ENCODE measurements around the gene GFRA4.

Gene GFRA4

GRCh38 chr20:3699037-3699436 lies 35.8 kb upstream of the GFRA4 start:
- TF ChIP-seq CTCF (IDR thresholded peaks at IDR 0.05; ENCODE audit: low read depth, low read length, missing control alignments), result no peak
- no peak for DNase-seq (ENCODE audit: extremely low read depth, low read depth)
- H3K4me3 ChIP-seq (replicated peaks; ENCODE audit: low read depth, low read length), result no peak overlapping the region

GRCh38 chr20:3698591-3699001 lies 35.4 kb upstream of the GFRA4 start:
- no peak overlapping the region for H3K4me3 ChIP-seq (replicated peaks; ENCODE audit: low read depth, low read length)
- DNase-seq (ENCODE audit: extremely low read depth, low read depth), result no peak
- TF ChIP-seq CTCF (IDR thresholded peaks at IDR 0.05; ENCODE audit: low read depth, low read length, missing control alignments), result no peak

- DNase-seq (ENCODE audit: extremely low read depth, low read depth), result no peak
- H3K4me3 ChIP-seq (replicated peaks; ENCODE audit: low read depth, low read length), result no peak overlapping the region
- TF ChIP-seq CTCF (IDR thresholded peaks at IDR 0.05; ENCODE audit: low read depth, low read length, missing control alignments), result no peak
Measured at GRCh38 chr20:3697588-3698305, 34.5 kb upstream of the GFRA4 start.

GRCh38 chr20:3696745-3697587 lies 33.8 kb upstream of the GFRA4 start:
- no peak for DNase-seq (ENCODE audit: extremely low read depth, low read depth)
- TF ChIP-seq CTCF (IDR thresholded peaks at IDR 0.05; ENCODE audit: low read depth, low read length, missing control alignments), result no peak
- H3K4me3 ChIP-seq (replicated peaks; ENCODE audit: low read depth, low read length), result no peak overlapping the region

- peak; percentile 71 for TF ChIP-seq CTCF (IDR thresholded peaks at IDR 0.05; ENCODE audit: low read depth, low read length, missing control alignments)
- no peak overlapping the region for H3K4me3 ChIP-seq (replicated peaks; ENCODE audit: low read depth, low read length)
- DNase-seq (ENCODE audit: extremely low read depth, low read depth), result no peak
Measured at GRCh38 chr20:3696200-3696599, 33.0 kb upstream of the GFRA4 start.

- TF ChIP-seq CTCF (IDR thresholded peaks at IDR 0.05; ENCODE audit: low read depth, low read length, missing control alignments), result no peak
- DNase-seq (ENCODE audit: extremely low read depth, low read depth), result no peak
- no peak overlapping the region for H3K4me3 ChIP-seq (replicated peaks; ENCODE audit: low read depth, low read length)
Measured at GRCh38 chr20:3694864-3695263, 31.7 kb upstream of the GFRA4 start.
